ENCODE measurements around the gene RDH12.
A peak's percentile ranks its signal among the peaks of the same experiment; 100 is the strongest.

- TF ChIP-seq POLR2A (IDR thresholded peaks at IDR 0.05; ENCODE audit: low read depth, low read length) = no peak
- TF ChIP-seq TAF1 (IDR thresholded peaks at IDR 0.05; ENCODE audit: low read depth, low read length) = no peak
- TF ChIP-seq POLR2AphosphoS5 (IDR thresholded peaks at IDR 0.05; ENCODE audit: low read depth, low read length) = no peak
- TF ChIP-seq SPI1 (IDR thresholded peaks at IDR 0.05; ENCODE audit: low read depth, low read length) = peak; percentile 94
- no peak for TF ChIP-seq PAX5 (IDR thresholded peaks at IDR 0.05; ENCODE audit: insufficient read depth, low read length, severe bottlenecking)
- no peak for TF ChIP-seq POU2F2 (IDR thresholded peaks at IDR 0.05; ENCODE audit: low read depth, low read length)
These were observed 2.9 kb downstream of the RDH12 start for GRCh38 chr14:67704484-67705089.

All from GM12891 (cell line).